Hepatocyte (in vitro differentiated cells): ENCODE data around the gene SYT14. TPM values are rescaled to one million over a fixed set of nuclear protein-coding genes. Genes with fewer than 3 reads are reported as not detected.

Experiments
- DNase-seq: peaks from one replicate; pipeline ENCODE4 v3.0.0-alpha.2; 2016; ENCODE audit warnings: low spot score
- H2AFZ ChIP-seq: fragments of 200-600 bp; sonication (generic); 2 replicates; pipeline ENCODE4 v1.6.0; 2016; ENCODE audit warnings: antibody characterized with exemption, mild to moderate bottlenecking
- H3K27ac ChIP-seq: fragments of 200-600 bp; sonication (generic); 2 replicates; pipeline ENCODE4 v1.5.1; 2016; ENCODE audit warnings: mild to moderate bottlenecking
- H3K27me3 ChIP-seq: fragments of 200-600 bp; sonication (generic); 2 replicates; pipeline ENCODE4 v1.6.1; 2016
- H3K36me3 ChIP-seq: fragments of 200-600 bp; sonication (generic); replicated peaks from 2 replicates; pipeline ENCODE4 v1.5.1; 2016; ENCODE audit warnings: low read depth; ENCODE audit not compliant: insufficient read depth
- H3K4me1 ChIP-seq: fragments of 200-600 bp; sonication (generic); 2 replicates; pipeline ENCODE4 v1.5.1; 2016; ENCODE audit warnings: mild to moderate bottlenecking, moderate library complexity; ENCODE audit not compliant: insufficient read depth
- H3K4me2 ChIP-seq: fragments of 200-600 bp; sonication (generic); 2 replicates; pipeline ENCODE4 v1.6.0; 2016
- H3K4me3 ChIP-seq: fragments of 200-600 bp; sonication (generic); 2 replicates; pipeline ENCODE4 v1.5.1; 2016; ENCODE audit warnings: mild to moderate bottlenecking
- H3K79me2 ChIP-seq: fragments of 200-600 bp; sonication (generic); 2 replicates; pipeline ENCODE4 v1.6.0; 2017; ENCODE audit warnings: mild to moderate bottlenecking
- H3K9me2 ChIP-seq: fragments of 200-600 bp; sonication (generic); replicated peaks from 2 replicates; pipeline ENCODE4 v1.6.0; 2017; ENCODE audit warnings: mild to moderate bottlenecking; ENCODE audit not compliant: insufficient read depth
- H3K9me3 ChIP-seq: fragments of 200-600 bp; sonication (generic); 2 replicates; pipeline ENCODE4 v1.5.1; 2016; ENCODE audit warnings: low read depth, mild to moderate bottlenecking
- H4K20me1 ChIP-seq: fragments of 200-600 bp; sonication (generic); 2 replicates; pipeline ENCODE4 v1.6.0; 2016; ENCODE audit warnings: mild to moderate bottlenecking; ENCODE audit not compliant: insufficient read depth, poor library complexity, severe bottlenecking
- EZH2 ChIP-seq: fragments of 200-600 bp; sonication (generic); IDR thresholded peaks from 2 replicates; pipeline ENCODE4 v1.6.1; 2016; ENCODE audit warnings: antibody characterized with exemption, mild to moderate bottlenecking, borderline replicate concordance
- EZH2phosphoT487 ChIP-seq: fragments of 200-600 bp; sonication (generic); IDR thresholded peaks from one replicate; pipeline ENCODE4 v1.6.1; 2018; ENCODE audit warnings: antibody characterized with exemption, mild to moderate bottlenecking, low read depth, moderate library complexity; ENCODE audit not compliant: unreplicated experiment, severe bottlenecking
- WGBS: methylation state at CpG from one replicate; pipeline ENCODE4 v1.1.6; 2016; ENCODE audit warnings: low lambda C conversion rate; ENCODE audit errors: missing lambda C conversion rate; 5-methylcytosine and 5-hydroxymethylcytosine counted together
- polyA plus RNA-seq: library from polyadenylated mRNA; unstranded; fragments of >200 nt; fragmentation: Nextera tagmentation; extraction: Ambion mirVana; gene quantifications from 2 replicates; pipeline ENCODE4 v1.2.1, GENCODE V29; 2016
- total RNA-seq: library from RNA; depleted of rRNA; stranded (reverse); fragments of >200 nt; gene quantifications from 2 replicates; pipeline ENCODE4 v1.2.3, GENCODE V29; 2014
- TF ChIP-seq, protein P1 (sequence below): fragments of 200-600 bp; sonication (generic); IDR thresholded peaks from 2 replicates; pipeline ENCODE4 v1.5.1; 2016; ENCODE audit warnings: antibody characterized with exemption, mild to moderate bottlenecking; ENCODE audit not compliant: poor library complexity

SYT14 gene
- total and polyA plus RNA-seq, 2 experiments from 2014 or later, result 0.29 to 1.4 TPM

DNA sequence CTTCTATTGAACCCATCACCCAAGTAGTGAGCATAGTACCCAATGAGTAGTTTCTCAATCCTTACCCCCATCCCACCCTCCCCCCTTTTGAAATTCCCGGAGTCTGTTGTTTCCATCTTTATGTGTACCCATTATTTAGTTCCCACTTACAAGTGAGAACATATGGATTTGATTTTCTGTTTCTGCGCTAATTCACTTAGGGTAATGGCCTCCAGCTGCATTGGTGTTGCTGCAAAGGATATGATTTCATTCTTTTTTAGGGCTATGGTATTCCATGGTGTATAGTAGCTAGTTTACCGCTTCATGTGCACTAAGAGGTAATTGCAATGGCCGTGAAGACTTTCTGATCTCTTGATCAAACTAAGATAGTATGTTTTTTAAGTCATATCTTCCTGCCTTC is 187.1 kb downstream of the SYT14 start:
- H3K27ac ChIP-seq, result no peak overlapping the region

DNA sequence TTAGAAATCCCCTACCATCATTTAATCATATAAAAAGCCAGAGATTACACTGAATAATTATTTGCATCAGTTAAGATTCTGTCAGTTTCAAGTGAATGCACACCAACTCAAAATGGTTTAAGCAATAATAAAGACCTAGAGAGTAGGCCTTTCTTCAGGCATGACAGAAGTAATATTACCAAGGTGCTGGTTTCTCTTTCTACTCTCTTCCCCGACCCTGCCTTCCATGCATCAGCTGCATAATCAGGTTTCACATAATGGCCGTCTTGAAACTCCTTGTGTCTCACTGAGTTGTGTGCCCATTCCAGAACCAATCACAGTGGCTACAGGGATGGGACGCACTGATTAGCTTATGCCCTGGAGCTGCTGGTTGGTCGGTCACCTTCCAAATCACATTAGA is 191.1 kb downstream of the SYT14 start:
- no peaks in the 10 kb centered on the region for H3K79me2 ChIP-seq
- WGBS, result 83% methylated on average over 4 of the region's 4 CpGs
- no peak for TF ChIP-seq EZH2phosphoT487
- H3K4me2 ChIP-seq, result no peak overlapping the region
- H3K27ac ChIP-seq, result no peak overlapping the region
- no peaks in the 10 kb centered on the region for H3K27me3 ChIP-seq
- H2AFZ ChIP-seq, result no peak overlapping the region
- no peaks in the 10 kb centered on the region for H3K9me3 ChIP-seq
- no peaks in the 10 kb centered on the region for H3K36me3 ChIP-seq
- H3K9me2 ChIP-seq, result no peaks in the 10 kb centered on the region
- no peaks in the 10 kb centered on the region for H3K4me1 ChIP-seq
- no peaks in the 10 kb centered on the region for H4K20me1 ChIP-seq
- DNase-seq, result no peak
- H3K4me3 ChIP-seq, result no peak overlapping the region

More for the DNA sequence above, 187.1 kb downstream of the SYT14 start:
- no peak for DNase-seq
- 62% methylated on average over 4 of the region's 4 CpGs for WGBS
- no peak overlapping the region for H3K4me2 ChIP-seq
- no peaks in the 10 kb centered on the region for H3K36me3 ChIP-seq
- TF ChIP-seq EZH2phosphoT487 (no peak), EZH2 (no peak)
- TF ChIP-seq, protein P1, sequence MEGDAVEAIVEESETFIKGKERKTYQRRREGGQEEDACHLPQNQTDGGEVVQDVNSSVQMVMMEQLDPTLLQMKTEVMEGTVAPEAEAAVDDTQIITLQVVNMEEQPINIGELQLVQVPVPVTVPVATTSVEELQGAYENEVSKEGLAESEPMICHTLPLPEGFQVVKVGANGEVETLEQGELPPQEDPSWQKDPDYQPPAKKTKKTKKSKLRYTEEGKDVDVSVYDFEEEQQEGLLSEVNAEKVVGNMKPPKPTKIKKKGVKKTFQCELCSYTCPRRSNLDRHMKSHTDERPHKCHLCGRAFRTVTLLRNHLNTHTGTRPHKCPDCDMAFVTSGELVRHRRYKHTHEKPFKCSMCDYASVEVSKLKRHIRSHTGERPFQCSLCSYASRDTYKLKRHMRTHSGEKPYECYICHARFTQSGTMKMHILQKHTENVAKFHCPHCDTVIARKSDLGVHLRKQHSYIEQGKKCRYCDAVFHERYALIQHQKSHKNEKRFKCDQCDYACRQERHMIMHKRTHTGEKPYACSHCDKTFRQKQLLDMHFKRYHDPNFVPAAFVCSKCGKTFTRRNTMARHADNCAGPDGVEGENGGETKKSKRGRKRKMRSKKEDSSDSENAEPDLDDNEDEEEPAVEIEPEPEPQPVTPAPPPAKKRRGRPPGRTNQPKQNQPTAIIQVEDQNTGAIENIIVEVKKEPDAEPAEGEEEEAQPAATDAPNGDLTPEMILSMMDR, result no peak
- no peaks in the 10 kb centered on the region for H3K9me2 ChIP-seq
- H3K4me1 ChIP-seq, result no peaks in the 10 kb centered on the region
- no peaks in the 10 kb centered on the region for H3K27me3 ChIP-seq
- no peak overlapping the region for H2AFZ ChIP-seq
- H3K79me2 ChIP-seq, result no peaks in the 10 kb centered on the region
- H3K4me3 ChIP-seq, result no peak overlapping the region
- H4K20me1 ChIP-seq, result no peaks in the 10 kb centered on the region
- H3K9me3 ChIP-seq, result no peaks in the 10 kb centered on the region

DNA sequence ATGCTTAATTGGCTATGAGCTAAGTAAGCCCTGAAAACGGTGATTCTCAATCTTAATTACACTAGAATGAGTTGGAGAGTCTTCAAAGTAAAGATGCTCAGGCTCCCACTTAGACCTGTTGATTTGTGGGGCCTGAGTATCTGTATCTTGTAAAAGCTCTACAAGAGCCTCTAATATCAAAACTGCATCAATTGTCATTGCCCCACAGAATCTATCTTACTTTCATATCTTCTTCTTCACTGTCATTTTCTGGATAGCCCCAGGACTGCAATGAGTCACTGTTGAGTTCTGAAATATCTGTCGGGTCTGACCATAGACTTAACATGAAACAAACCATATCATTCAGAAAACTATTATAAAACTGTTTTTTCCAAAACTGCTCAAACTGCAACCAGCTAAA is 191.7 kb downstream of the SYT14 start:
- no peaks in the 10 kb centered on the region for H3K9me2 ChIP-seq

DNA sequence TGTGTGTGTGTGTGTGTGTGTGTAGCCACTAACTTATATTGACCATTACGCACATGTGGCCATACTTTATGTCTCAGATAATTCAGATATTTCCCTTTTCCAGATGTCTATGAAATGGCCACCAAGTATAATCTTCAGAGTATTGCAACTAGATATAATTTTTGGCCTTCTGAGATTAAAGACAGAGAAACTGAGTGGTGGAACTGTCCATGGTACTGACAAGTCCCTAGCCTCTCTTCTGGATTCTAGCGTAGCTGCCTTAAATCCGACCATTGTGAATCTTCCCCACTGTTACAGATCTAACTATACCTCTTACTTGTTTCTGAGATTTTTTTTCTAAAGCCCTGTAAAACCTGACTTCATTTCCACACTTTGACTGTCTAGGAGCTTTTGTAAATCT is 194.6 kb downstream of the SYT14 start:
- Histone ChIP-seq H3K4me2 (no peak overlapping the region), H3K9me3 (no peaks in the 10 kb centered on the region), H3K27me3 (no peaks in the 10 kb centered on the region), H4K20me1 (no peaks in the 10 kb centered on the region), H2AFZ (no peak overlapping the region), H3K36me3 (no peaks in the 10 kb centered on the region), H3K9me2 (no peaks in the 10 kb centered on the region), H3K27ac (no peak overlapping the region), H3K4me1 (no peaks in the 10 kb centered on the region), H3K4me3 (no peak overlapping the region), H3K79me2 (no peaks in the 10 kb centered on the region)
- TF ChIP-seq EZH2phosphoT487 (no peak), EZH2 (no peak)
- TF ChIP-seq, protein P1, result no peak
- 56% methylated on average over 3 of the region's 3 CpGs for WGBS
- DNase-seq, result peak; percentile 59

More for the DNA sequence above, 191.7 kb downstream of the SYT14 start:
- H3K27me3 ChIP-seq, result no peaks in the 10 kb centered on the region
- H3K4me2 ChIP-seq, result no peak overlapping the region
- H3K4me3 ChIP-seq, result no peak overlapping the region
- no peaks in the 10 kb centered on the region for H3K36me3 ChIP-seq
- no peaks in the 10 kb centered on the region for H3K9me3 ChIP-seq
- no peaks in the 10 kb centered on the region for H3K4me1 ChIP-seq
- H3K27ac ChIP-seq, result no peak overlapping the region
- H4K20me1 ChIP-seq, result no peaks in the 10 kb centered on the region
- H2AFZ ChIP-seq, result no peak overlapping the region
- no peak for TF ChIP-seq EZH2
- TF ChIP-seq, protein P1, result no peak
- TF ChIP-seq EZH2phosphoT487, result no peak
- H3K79me2 ChIP-seq, result no peaks in the 10 kb centered on the region
- DNase-seq, result no peak
- 72% methylated on average over 2 of the region's 2 CpGs for WGBS
